SIG-M5 treated with dmso at 0.1 percent for 504 hours (cell line): Measurements from ENCODE around the gene RUNX1.

ENCODE experiments used
- DNase-seq: peaks from one replicate; lab custom pipeline; 2025; ENCODE audit not compliant: unreplicated experiment; lab: John Stamatoyannopoulos, UW

Gene RUNX1

DNA sequence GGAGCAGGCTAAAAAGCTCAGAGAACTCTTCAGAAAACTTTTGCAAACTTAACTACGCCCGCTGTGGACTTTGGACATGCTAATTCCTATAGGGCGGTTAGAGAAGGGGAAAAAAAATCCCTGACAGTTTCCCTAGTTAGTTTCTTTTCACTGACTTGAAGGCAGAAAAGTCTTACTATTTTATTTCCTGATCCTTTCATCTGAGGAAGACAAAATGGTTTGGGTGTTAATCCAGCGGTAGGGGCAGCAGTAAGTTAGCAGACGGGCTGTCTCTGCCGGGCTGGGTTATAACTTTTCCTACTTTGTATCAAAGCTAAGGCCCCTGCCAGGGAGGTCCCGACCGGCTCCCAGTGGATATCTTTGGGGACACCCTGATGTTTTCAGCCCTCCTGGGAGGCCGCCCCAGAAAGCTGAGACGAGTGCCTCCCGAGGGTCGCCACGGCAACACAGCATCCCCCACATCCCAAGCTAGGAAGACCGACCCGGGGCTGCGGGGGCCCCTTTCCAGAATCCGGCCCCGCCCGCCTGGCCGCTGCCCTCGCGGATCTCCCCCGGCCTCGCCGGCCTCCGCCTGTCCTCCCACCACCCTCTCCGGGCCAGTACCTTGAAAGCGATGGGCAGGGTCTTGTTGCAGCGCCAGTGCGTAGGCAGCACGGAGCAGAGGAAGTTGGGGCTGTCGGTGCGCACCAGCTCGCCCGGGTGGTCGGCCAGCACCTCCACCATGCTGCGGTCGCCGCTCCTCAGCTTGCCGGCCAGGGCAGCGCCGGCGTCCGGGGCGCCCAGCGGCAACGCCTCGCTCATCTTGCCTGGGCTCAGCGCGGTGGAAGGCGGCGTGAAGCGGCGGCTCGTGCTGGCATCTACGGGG, 162.6 kb downstream of the RUNX1 start:
- no peak for DNase-seq

DNA sequence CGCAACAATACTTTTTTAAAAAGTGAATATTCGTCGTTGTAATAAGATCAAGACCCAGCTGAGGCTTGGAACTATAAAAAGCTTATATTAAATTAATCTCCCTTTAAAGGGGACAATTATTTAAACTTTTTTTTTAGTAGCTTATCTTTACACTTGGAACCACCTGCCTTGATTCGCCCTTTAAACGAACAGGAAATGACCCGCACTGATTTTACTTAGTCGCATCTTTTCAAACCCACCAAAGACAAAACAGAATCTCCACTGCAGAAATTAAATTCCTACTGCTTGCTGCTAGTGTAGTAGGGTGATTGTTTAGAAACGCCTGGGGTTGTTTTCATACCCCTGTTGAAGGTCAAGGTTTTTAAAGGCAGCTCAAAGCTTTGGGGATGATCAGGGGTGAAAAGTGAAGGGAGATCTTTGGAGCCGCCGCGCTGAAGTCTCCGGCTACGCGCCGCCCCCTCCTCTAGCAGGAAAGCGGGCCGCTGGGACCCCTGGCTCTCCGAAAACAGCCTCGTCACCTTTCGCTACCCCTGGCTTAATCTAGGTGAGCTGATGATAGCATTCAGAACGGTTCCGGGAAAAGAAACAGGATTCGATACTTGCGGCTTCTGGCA, 163.4 kb downstream of the RUNX1 start:
- no peak for DNase-seq

DNA sequence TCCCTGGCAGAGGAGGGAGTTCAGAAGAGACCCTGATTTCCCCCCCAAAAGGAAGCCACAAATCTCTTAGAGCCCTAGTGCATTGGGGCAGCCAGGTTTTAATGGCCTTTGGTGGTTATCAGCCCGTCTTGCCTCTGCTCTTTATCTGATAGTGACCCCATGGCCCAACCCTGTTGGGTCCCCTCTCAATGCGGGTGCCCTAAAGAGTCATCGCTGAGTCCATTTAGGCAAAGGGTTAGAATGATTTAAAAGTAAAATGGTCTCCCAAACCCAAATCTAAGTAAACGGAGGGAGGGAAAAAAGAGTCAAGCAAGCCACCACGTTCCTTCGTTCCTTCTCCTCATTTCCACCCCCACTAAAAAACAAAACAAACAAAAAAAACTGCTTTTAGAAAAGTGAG, 164.0 kb downstream of the RUNX1 start:
- no peak for DNase-seq

DNA sequence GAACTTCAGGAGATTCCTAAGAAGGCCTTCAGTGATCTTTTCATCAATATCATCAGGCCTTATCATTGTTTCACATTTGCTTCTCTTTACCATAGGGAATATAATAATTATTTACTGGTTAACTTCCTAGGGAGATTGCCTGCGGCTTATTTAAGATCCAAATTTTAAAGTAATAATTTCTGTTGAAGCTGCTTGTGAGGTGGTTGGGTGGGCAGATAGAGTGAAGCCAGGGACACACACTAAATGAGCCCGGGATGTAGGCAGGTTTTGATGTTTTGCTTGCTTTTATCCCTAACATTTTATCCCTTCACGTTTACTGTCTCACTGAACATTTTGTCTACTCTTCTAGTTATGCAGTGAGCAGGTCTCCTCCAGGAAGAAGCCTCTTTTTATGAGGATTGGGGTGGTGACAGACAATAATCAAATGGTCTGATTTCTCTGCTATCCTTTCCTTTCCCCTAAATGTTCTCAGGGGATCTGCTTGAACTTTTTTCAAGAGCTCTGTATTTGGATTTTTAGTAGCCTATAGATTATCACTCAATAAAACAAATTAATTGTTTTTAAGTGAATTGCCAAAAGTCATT, 164.7 kb downstream of the RUNX1 start:
- no peak for DNase-seq

DNA sequence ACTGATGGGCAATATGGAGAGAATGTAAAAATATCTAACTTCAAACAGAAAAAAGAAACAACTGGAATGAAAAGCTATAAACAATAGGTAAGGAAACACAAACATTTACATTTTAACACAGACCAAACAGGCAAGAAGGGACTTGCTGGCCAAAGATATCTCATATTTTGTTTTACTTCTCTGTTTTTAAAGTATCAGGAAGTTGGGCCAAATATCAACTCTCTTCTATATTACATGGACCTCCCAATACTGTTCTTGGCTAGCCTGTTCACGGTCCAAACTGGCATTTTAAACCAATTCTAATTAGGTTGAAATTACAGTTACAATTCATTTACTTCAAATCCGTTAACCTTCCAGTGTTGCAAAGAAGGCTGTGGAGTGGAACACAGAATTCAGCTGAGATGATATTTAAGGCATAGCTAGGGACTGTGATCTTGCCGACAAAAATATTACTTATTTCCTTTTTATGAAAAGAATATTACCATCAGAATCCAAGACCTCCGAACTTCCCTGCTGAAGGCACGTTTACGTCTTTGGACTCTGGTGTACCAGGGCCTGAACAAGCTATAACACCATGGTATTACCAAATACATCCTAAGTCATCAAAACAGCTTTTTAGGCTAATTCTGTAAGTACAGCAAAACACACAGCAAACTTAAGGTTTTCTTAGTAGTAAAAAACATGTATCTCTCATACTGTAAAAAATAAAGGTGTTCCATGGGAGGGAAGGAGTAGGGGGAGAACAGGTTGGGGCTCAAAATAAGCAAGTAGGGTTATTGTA, 165.4 kb downstream of the RUNX1 start:
- peak; percentile 37 for DNase-seq

DNA sequence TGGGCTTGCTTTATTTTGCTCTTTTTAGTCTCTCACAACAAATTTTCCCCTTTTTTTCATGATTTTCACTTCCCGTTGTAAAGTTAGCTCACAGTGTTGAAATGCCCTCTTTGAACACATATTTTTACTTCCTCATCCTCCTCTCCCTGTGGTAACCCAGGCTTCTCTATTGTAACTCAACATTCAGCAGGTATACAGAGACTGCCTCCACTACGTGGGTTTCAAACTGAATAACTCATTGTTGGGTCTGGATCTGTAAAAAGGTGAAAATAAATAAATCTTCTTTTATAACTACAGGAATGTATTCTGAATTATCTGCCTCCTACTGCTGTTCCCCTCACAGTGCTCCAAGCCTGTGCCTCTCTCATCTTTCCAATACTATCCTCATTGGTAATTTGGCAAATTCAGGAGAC, 166.4 kb downstream of the RUNX1 start:
- peak; percentile 95 for DNase-seq

DNA sequence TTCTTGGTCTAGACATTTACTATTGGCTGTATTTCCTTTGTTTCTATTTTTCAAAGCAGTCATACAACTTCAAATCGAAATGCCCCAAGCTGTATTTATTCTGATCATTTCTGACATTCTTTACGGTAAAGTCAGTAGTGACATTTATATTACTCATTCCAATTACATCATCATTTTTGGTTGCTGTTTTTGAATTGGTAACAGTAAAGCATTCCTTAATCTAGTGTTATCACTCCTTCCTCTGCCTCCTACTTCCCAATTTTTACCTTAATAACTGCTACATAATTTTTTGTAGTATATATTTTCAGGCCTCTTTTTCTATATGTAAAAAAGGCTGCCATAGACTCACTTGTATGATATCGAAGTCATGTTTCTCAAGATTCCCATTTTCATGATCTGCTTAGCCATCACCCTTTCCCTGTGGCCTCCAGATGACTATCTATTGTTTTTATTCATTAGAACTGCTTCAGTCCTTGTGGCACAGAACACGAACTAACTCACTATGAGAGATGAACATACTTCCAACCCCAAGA, 167.2 kb downstream of the RUNX1 start:
- DNase-seq, result no peak

DNA sequence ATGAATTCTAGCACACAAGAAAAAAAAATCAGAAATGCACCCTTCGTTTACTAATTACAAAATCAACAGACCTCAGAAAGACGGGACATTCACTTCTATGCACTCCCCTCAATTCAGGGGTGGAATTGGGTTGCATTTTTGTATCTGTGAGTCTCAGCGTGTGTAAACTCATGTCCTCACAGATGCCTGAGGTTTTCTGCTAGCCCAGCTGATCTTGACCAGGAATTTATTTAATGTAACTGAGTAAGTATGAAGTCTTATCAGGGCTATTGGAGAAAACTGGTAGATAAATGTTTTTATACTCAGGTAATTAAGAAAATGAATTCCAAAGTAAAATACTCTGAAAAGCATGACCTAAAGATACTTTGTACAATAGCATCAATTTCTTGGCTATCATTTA, 167.7 kb downstream of the RUNX1 start:
- DNase-seq, result no peak

DNA sequence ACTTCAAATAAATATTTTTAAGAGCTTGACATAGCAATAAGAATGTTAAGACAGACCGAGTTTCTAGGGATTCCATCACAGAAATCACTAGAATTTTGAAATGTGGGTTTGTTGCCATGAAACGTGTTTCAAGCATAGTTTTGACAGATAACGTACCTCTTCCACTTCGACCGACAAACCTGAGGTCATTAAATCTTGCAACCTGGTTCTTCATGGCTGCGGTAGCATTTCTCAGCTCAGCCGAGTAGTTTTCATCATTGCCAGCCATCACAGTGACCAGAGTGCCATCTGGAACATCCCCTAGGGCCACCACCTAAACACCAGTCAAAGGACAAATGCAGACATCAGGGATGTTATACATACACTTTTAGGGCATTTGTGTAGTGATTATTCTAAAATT, 168.7 kb downstream of the RUNX1 start:
- no peak for DNase-seq

DNA sequence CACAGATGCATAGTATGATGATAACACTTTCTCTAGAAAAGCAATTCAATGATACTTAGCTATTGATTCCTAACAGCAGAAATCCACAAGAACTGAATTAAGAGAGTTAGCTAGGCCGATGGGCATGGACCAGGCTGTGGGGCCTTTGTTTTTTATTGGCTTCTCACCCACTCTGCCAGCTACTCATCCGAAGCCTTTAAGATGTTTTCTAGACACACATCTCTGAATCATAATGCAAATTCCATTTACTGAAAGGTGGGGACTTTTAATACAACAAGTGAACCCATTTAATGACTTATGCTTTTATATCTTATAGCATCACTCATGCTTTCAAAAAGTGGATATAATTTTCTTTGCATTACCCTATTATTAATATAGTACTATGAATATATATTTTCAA, 170.2 kb downstream of the RUNX1 start:
- DNase-seq, result no peak

DNA sequence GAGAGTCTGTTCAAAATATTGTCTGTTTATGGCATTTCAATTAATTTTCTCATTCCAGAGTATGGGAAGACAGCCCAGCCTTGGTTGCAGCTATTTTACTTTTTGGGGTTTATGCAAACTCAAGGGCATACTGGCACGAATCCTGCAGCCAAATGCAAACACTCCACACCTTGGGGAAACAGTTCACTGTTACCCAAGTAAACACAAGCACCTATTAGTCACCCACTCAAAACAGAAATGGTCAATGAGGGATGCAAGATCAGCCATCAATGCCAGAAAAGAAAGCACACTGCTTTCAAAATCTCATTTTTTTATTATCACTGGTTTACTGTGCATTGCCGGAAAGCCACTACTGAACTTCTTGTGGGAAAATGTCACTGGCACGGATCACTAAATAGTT, 170.6 kb downstream of the RUNX1 start:
- no peak for DNase-seq

DNA sequence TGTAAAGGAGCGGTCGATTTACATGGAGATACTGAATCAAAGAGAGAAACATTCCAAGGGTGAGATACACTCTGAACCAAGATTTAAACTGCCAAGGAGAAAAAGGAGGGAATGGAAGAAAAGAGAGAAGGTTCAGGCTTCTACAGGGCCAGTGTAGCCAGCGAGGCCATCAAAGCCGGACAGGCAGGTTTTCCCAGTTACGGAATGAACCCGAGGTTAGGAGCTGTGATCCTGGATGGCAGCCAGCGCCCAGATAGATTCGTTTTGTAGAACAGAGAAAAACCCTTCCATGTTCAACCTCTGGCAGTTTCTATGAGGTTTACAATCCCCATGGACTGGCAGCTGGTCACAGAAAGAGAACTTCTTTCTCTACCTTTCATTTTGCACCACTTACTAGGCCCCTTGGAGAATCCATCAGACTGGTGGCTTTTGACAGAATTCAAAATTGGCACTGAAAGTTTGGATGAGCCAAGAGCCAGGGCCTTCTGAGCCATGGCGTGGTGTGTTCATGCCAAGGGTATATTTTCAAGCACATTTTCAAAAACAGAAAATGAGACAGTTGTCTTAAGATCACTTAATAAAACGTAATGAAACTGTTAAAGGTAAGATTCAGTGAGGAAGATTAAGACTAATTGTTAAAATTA, 171.5 kb downstream of the RUNX1 start:
- DNase-seq, result no peak

DNA sequence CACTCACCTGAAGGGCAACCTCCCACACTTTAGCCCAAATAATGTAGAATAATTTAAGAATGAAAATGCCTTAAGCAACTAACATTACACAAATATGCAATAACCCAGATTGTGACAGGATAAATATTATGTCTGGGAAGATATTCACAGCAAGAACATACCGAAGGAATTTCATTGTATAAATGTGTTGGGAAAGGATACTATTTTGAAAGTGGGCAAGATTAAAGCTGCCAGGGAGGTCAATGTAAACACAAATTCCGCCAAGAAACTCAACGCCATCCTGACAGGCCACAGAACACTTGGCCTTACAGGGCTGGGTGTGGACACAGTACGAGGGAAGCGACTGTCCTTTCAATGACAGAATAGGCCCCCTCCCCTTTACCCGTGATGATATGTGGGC, 173.3 kb downstream of the RUNX1 start:
- no peak for DNase-seq

DNA sequence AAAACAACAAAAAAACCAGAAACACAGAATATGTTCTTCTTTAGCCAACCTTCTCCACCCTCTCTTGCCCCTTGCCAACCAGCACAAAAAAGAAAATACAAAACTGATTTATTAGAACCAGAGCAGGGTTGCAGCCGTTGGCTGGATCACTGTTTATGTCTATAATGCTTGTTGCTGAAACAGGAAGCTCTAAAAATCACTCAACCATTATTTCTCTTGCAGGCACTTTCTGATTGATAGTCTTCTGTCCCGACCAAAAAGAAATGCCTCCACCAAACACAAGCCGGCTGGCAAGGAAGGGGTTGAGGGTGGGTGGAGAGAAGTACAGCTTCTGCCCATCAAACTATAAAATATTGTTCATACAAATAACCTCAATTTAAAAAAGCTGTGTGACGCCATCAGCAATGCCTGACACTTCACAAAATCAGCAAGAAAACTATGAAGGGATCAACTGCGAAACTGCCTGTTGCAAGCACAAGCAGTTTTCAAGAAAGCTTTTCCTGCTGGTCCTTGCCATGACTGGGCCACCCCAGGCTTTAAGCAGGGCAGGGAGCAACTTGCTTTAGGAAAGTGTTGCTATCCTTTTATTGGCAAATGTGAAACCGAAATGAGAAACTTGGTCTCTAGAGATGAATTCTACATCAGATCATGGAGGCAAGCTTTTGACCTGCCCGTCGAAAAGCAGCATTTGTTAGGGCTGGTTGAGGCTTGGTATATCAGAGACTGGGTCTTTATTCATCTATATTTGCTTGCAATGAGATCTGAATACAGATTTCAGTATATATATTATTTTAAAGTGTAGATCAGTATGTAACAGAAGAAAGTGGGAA, 174.2 kb downstream of the RUNX1 start:
- no peak for DNase-seq

DNA sequence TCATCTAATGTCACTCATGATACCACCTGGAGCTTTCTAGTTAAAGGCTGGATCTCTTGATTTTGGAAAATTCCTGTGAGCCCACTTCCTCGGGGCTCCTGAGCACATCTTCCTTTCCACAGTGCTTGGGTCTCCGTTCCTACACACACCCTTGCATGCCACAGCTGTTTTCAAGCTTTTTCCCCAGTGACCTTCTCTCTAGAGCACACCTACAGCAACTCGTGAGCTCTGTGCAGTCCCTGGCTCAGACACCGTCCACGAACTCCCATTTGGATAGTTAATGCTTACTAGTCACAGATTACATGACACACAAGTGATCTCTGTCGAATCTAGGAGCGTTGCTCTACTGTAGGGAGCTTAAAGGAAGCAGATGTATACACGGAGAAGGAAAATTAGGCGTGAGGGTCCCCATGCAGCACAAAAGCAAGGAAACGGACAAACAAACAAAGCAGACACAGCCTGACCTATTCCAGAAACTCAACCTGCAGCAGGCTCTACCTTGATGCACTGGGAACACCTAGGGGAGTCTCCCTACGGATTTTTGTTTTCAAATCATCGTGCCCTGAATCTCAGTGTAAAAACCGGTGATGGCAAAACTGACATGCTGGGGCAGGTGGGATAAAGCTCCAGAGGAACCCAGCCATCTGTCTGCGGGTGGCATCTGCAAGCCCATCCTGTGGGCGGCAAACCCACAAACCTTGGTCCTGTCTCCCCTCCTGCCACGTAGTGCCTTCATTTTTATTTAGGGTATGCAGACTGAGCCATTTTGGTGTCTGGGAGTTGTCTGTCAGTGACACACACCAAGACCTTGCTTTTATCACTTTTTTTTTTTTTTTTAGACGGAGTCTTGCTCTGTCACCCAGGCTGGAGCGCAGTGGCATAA, 177.8 kb downstream of the RUNX1 start:
- no peak for DNase-seq

DNA sequence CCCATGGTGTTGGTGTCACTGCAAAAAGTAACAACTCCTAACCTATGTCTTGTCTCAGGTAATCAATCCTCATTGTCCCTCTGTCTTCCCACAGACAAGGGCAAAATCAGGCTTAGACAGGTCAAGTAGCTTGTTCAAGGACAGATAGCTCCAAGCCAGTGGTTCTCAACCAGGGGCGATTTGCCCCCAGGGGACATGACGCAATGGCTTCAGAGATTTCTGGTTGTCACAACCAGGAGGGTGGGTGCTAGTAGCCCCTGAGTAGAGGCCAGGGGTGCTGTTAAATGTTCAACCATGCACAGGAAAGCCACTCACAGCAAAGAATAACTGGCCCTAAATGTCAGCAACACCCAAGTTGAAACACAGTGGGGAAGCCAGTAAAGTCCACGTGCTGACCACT, 178.9 kb downstream of the RUNX1 start:
- DNase-seq, result no peak

DNA sequence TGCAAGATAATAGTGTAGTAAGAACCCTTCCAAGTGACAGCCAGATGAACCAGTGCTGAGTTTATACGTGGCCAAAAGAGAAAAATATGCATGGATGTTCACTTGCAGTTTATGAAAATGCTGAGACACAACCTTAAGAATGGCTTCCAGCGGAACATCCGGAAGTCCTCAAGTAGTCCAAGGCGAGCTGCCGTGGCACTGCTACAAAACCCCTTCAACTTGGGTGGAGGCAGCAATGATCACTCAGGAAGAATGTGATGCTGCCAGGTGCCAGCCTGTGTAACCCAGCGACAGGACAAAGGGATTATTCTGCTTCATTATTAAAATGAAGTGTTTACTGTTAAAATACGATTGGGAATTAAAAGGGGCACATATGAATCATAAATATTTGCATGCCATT, 179.6 kb downstream of the RUNX1 start:
- DNase-seq, result no peak

DNA sequence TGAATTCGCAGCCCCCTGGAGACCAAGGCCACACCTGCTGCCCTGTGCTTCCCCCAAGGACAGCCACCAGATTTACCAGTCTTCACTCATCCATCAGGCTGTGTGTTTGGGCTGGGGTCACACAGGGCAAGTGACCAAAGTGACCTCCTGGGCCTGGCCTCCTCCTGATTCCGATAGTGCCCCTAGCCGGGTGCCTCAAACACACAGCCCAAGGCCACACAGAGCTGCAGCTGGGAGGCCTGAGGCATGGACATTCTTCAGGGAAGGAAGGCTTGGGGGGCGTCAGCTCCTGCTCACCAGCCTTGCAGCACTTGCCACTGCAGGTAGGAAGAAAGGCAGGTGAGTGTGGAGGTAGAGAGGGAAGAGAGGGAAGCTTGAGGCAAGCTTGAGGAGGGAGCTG, 181.3 kb downstream of the RUNX1 start:
- no peak for DNase-seq
